Fibroblast of pulmonary artery (primary cell): Measurements from ENCODE around the gene GNL3.

Source experiments
- DNase-seq: peaks from one replicate; pipeline ENCODE4 v3.0.0-alpha.2; 2010; ENCODE audit warnings: low read depth
- H3K4me3 ChIP-seq: replicated peaks from 2 replicates; pipeline ENCODE4 v1.5.1; 2011; ENCODE audit warnings: low read depth, mild to moderate bottlenecking, control low read depth, low read length, moderate library complexity
- TF ChIP-seq, protein P1 (sequence below): IDR thresholded peaks from 2 replicates; pipeline ENCODE4 v1.5.1; 2011; ENCODE audit warnings: mild to moderate bottlenecking, control low read depth, low read length, inconsistent platforms; ENCODE audit errors: missing control alignments

GNL3 gene

DNA sequence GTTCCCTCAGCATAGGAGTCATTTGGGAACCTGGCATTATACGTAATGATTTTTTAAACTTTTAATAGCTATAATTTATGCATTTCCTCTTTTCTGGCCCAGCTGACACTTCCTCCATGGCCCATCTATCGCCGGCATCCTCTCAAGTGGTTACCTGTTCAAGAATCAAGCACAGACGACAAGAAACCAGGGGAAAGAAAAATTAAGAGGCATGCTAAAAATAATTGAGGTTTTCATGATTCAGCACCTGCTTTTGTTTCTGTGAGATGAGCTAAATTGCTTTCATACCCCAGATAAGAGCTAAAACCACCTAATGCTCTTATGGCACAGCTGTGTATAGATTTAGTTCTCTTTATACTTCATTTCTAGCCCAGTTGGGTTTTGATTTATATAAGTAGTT lies 21.8 kb downstream of the GNL3 start:
- TF ChIP-seq, protein P1, sequence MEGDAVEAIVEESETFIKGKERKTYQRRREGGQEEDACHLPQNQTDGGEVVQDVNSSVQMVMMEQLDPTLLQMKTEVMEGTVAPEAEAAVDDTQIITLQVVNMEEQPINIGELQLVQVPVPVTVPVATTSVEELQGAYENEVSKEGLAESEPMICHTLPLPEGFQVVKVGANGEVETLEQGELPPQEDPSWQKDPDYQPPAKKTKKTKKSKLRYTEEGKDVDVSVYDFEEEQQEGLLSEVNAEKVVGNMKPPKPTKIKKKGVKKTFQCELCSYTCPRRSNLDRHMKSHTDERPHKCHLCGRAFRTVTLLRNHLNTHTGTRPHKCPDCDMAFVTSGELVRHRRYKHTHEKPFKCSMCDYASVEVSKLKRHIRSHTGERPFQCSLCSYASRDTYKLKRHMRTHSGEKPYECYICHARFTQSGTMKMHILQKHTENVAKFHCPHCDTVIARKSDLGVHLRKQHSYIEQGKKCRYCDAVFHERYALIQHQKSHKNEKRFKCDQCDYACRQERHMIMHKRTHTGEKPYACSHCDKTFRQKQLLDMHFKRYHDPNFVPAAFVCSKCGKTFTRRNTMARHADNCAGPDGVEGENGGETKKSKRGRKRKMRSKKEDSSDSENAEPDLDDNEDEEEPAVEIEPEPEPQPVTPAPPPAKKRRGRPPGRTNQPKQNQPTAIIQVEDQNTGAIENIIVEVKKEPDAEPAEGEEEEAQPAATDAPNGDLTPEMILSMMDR = no peak
- no peak overlapping the region for H3K4me3 ChIP-seq
- DNase-seq = no peak

DNA sequence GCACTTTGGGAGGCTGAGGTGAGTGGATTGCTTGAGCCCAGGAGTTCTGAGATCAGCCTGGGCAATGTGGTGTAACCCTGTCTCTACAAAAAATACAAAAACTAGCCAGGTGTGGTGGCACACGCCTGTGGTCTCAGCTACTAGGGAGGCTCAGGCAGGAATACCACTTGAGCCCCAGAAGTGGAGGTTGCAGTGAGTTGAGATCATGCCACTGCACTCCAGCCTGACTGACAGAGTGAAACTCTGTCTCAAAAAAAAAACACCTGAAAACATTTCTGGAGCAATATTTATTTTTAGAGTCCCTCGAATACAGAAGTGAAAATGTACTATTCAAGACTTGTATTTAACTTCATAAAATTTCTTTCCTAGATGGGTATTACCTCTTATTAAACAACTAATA lies 24.7 kb downstream of the GNL3 start:
- no peak overlapping the region for H3K4me3 ChIP-seq
- DNase-seq = no peak
- TF ChIP-seq, protein P1 = no peak

- TF ChIP-seq, protein P1 = no peak
These were observed 26.7 kb downstream of the GNL3 start for GRCh38 chr3:52712291-52713212.

DNA sequence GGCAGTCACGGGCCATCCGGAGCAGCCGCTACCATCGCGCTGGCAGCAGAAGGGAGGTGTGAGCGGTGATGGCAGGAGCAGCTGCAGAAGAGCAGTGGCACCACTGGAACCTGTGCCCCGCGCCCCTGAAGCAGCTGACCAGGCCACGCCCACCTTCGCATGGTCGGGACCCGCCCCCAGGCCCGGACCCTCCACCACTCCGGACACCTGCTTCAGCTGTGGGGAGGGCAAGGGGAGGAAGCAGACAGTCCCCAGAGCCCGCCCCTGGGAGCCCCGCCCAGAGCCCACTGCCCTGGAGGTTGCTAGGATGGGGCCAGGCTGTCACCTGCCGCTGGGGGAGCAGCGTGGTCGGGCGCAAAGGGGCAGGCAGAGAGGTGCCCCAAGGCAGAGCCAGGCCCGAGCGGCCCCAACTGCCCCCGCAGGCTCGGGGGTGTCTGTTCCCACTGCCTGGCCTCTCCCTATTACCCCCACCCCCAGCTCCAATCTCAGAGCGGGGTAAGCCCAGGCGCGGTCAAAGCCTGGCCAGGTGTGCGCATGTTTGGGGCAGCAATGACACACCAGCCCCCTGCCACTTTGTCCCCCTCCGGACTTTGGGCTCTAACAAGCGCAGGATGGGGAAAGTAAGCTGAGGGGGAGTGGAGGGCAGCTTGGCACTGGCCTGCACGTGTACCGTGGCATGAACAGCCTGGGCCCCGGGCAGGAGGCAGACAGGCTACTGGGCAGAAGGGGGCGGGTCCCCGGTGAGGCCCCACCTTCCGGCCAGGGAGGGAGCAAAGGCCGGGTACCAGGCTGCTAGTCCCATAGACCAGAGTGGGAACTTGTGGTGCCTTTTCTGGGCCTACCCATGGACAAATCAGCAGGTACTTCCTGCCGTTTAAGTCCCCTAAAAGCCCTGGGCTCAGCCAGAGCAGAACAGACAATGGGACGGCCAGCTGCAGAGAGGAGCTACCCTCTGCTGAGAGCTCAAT lies 28.8 kb downstream of the GNL3 start:
- TF ChIP-seq, protein P1 = no peak
- H3K4me3 ChIP-seq = no peak overlapping the region

More at GRCh38 chr3:52712291-52713212, 26.7 kb downstream of the GNL3 start:
- no peak overlapping the region for H3K4me3 ChIP-seq
- no peak for DNase-seq

GRCh38 chr3:52715714-52716305 lies 30.0 kb downstream of the GNL3 start:
- no peak for DNase-seq
- TF ChIP-seq, protein P1 = no peak
- H3K4me3 ChIP-seq = no peak overlapping the region

More for the DNA sequence above, 28.8 kb downstream of the GNL3 start:
- DNase-seq = no peak

DNA sequence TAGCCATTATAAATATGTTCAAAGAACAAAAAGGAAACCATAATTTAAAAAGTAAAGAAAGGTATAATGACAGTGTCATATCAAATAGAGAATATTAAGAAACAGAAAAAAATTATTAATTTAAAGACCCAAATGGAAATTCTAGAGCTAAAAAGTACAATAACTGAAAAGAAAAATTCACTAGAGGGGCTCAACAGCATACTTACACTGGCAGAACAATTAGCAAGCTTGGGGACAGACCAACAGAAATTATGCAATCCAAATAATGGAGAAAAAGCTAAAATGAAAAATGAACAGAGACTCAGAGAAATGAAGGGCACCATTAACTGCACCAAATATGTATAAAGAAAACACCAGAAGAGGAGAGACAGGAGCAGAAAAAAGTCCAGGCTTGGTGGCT lies 33.8 kb downstream of the GNL3 start:
- TF ChIP-seq, protein P1 = no peak
- no peak for DNase-seq
- H3K4me3 ChIP-seq = no peak overlapping the region
